Measurements from ENCODE around the gene PRTN3.
"Not testable (repeated sequence)": the region's sequence is repeated elsewhere in the genome, so short reads cannot be mapped to it uniquely, and the experiment has no call there.

The PRTN3 gene

GRCh38 chr19:849195-849594 lies 8.4 kb downstream of the PRTN3 start:
- not testable (repeated sequence) for DNase-seq

- no peak for DNase-seq
Measured at GRCh38 chr19:850221-850978, 9.6 kb downstream of the PRTN3 start.

- no peak for DNase-seq
Measured at GRCh38 chr19:850979-851335, 10.2 kb downstream of the PRTN3 start.

- no peak for DNase-seq
Measured at GRCh38 chr19:852136-853013, 11.6 kb downstream of the PRTN3 start, which contains the start of gene ELANE. ELANE (plus strand) TSS chr19:852303; CDS start chr19:852329, 26 bp downstream.

- no peak for DNase-seq
Measured at GRCh38 chr19:853014-853585, 12.3 kb downstream of the PRTN3 start.

GRCh38 chr19:853614-854220 lies 12.9 kb downstream of the PRTN3 start:
- DNase-seq, result not testable (repeated sequence)

- no peak for DNase-seq
Measured at GRCh38 chr19:854549-854948, 13.8 kb downstream of the PRTN3 start.

- no peak for DNase-seq
Measured at GRCh38 chr19:855142-855541, 14.3 kb downstream of the PRTN3 start.

- no peak for DNase-seq
Measured at GRCh38 chr19:855566-856120, 14.8 kb downstream of the PRTN3 start.

- no peak for DNase-seq
Measured at GRCh38 chr19:858284-858683, 17.5 kb downstream of the PRTN3 start.

- no peak for DNase-seq
Measured at GRCh38 chr19:858868-859843, 18.4 kb downstream of the PRTN3 start, which contains the start of gene CFD. CFD (plus strand) TSS chr19:859664; CDS start chr19:859690, 26 bp downstream.

- no peak for DNase-seq
Measured at GRCh38 chr19:861141-861755, 20.4 kb downstream of the PRTN3 start.

GRCh38 chr19:861756-862580 lies 21.2 kb downstream of the PRTN3 start:
- DNase-seq, result peak; percentile 54

GRCh38 chr19:862581-863314 lies 21.9 kb downstream of the PRTN3 start:
- peak; percentile 61 for DNase-seq

- DNase-seq, result no peak
Measured at GRCh38 chr19:863315-863620, 22.5 kb downstream of the PRTN3 start.

GRCh38 chr19:866769-867300 lies 26.0 kb downstream of the PRTN3 start:
- DNase-seq, result no peak

- no peak for DNase-seq
Measured at GRCh38 chr19:867301-867793, 26.5 kb downstream of the PRTN3 start.

GRCh38 chr19:867855-868457 lies 27.2 kb downstream of the PRTN3 start:
- DNase-seq, result no peak
